Colonic mucosa (tissue), 4 donors: ENCODE measurements around the gene JHY. TPM values are rescaled to one million over a fixed set of nuclear protein-coding genes. Genes with fewer than 3 reads are reported as not detected.

Experiments used
- DNase-seq: peaks from one replicate; pipeline ENCODE4 v3.0.0-alpha.2; 2020
- H3K27ac ChIP-seq: fragments of 200-600 bp; one replicate; pipeline ENCODE4 v1.8.0; 2021
- H3K27me3 ChIP-seq: fragments of 200-600 bp; one replicate; pipeline ENCODE4 v1.8.0; 2021
- H3K36me3 ChIP-seq: fragments of 200-600 bp; one replicate; pipeline ENCODE4 v1.8.0; 2021
- H3K4me1 ChIP-seq: fragments of 200-600 bp; one replicate; pipeline ENCODE4 v1.8.0; 2021; ENCODE audit warnings: mild to moderate bottlenecking
- H3K4me3 ChIP-seq: fragments of 200-600 bp; one replicate; pipeline ENCODE4 v1.8.0; 2021
- H3K9ac ChIP-seq, 2 donors: one replicate each; pipeline ENCODE4 v1.7.0; 2013; ENCODE audit warnings: control low read depth in 2 of 2, low read depth in 2 of 2, low read length in 2 of 2
- H3K9me3 ChIP-seq: fragments of 200-600 bp; one replicate; pipeline ENCODE4 v1.8.0; 2021
- CTCF ChIP-seq: fragments of 200-600 bp; IDR thresholded peaks from one replicate; pipeline ENCODE4 v1.8.0; 2022; ENCODE audit warnings: antibody characterized with exemption, mild to moderate bottlenecking
- intact Hi-C: fragments of 100-400 bp; cut with DNase I; formaldehyde crosslinking; loops from one replicate; pipeline ENCODE4 v1.14.1; 2022
- total RNA-seq, 2 donors: library from RNA; stranded (reverse); fragmentation: NEBNext Ultra II Directional in 1 of 2; extraction: Animal tissue kit (Norgen Biotek cat#: 25700) in 1 of 2; gene quantifications; one replicate each; pipeline ENCODE4 v1.2.1, GENCODE V29; 2021
- donor health status: healthy.
- donor health status: DM: no; HTN: no; CAD: no.
- donor health status: DM: no; HTN: no; CAD: no.

The JHY gene
- 1 to 10 TPM in 1 of 2 donors, under 1 TPM in 1; 0.84 to 1.9 TPM for total RNA-seq

DNA sequence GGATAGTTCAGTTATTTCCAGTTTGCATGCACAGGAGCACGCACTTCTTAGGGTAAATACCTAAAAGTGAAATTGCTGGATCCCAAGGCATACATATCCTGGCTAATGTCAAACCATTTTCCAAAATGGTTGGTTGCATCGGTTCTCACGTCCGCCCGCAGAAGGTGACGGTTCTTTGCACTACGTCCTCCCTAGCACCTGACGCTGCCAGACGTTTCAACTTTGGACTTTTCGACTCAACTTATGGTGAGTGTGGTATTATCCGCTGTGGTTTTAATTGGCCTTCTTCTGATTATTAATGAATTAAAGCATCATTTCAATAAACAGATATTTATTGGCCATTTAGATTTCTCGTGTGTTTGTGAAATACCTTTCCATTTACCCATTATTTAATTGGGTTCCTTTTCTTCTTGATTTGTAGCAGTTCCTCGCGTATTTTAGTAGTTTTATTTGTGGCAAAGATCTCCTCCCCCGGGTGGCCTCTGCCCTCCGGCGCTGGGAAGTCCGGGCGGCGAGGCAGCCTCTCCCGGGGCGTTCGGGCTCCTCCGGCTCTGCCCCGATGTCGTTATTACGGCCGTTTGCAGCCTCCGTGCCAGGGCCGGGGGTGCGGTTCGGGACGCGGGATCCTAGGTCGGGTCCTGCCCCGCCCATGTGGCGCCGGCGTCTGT lies at the start of gene JHY:
Gene JHY, plus strand, starts transcription at position 571 of the 668 bp plus-strand sequence. CDS start 3,091 bp downstream, outside the sequence.
- Histone ChIP-seq H3K27ac (peak within 1 kb of the TSS; percentile 61), H3K9me3 (no peaks in the 10 kb centered on the region), H3K4me1 (no peaks in the 10 kb centered on the region), H3K27me3 (no peaks in the 10 kb centered on the region), H3K4me3 (peak within 1 kb of the TSS; percentile 66), H3K36me3 (no peaks in the 10 kb centered on the region), H3K9ac (peak within 1 kb of the TSS; percentile 7 to 80)
- intact Hi-C loops: loop anchor here (10.0 kb wide), 1 partner anchor 172 kb away; no protein-coding TSS in a partner anchor
- TF ChIP-seq CTCF: no peak
- peak; percentile 54 for DNase-seq

DNA sequence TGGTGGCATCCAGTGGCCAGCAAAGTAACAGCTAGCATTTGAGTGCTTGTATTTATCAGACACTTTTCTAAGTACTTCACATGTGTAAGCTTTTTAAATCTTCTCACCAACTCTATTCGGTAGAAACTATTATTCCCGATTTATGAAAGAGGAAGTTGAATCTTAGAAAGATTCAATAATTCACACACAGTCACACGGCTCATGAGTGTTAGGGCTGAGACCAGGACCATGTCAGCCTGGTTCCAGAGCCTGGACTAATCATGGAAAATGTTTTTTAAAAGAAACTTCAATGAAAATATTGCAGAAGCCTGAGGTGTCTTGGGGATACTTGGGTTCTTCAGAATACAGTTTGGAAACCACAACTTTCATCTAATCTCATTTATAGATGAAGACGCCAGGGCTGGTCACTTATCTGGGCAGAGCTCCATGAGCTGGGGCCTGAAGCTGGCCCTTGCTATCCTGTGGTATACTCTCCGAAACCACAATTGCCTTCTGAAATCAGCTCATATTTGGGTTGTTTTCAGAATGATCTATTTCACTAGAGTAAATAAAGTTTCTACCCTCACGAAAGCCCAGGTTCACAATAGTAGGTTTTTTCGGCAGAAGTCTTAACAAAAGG lies 48.6 kb upstream of the JHY start:
- intact Hi-C loops: no loop called here
- no peak for TF ChIP-seq CTCF
- no peak overlapping the region for H3K4me3 ChIP-seq

DNA sequence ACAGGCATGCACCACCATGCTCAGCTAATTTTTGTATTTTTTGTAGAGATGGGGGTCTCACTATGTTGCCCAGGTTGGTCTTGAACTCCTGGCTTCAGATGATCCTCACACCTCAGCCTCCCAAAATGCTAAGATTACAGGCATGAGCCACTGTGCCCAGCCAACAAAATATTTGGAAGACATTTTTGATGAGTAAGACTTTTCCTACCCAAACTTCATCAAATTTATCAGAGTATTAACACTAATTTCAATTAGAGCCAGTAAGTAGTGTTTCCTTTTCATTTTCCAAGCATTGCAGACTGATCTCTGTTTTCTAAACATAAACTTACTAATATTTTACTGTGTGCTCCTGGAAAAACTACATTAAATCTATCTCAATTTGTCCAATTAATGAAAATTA lies 45.6 kb upstream of the JHY start:
- H3K4me1 ChIP-seq: no peaks in the 10 kb centered on the region
- intact Hi-C loops: no loop called here
- no peaks in the 10 kb centered on the region for H3K36me3 ChIP-seq
- H3K9ac ChIP-seq: no peak overlapping the region
- H3K9me3 ChIP-seq: no peaks in the 10 kb centered on the region
- TF ChIP-seq CTCF: no peak
- H3K27me3 ChIP-seq: no peaks in the 10 kb centered on the region
- DNase-seq: no peak
- H3K27ac ChIP-seq: no peak overlapping the region
- no peak overlapping the region for H3K4me3 ChIP-seq

More for the DNA sequence above, 48.6 kb upstream of the JHY start:
- Histone ChIP-seq H3K4me1 (no peaks in the 10 kb centered on the region), H3K36me3 (no peaks in the 10 kb centered on the region), H3K9ac (no peak overlapping the region), H3K27ac (no peak overlapping the region), H3K27me3 (no peaks in the 10 kb centered on the region), H3K9me3 (no peaks in the 10 kb centered on the region)
- DNase-seq: no peak

GRCh38 chr11:122837528-122838346 lies 44.8 kb upstream of the JHY start:
- Histone ChIP-seq H3K27ac (no peak overlapping the region), H3K9me3 (no peaks in the 10 kb centered on the region), H3K4me1 (no peaks in the 10 kb centered on the region), H3K27me3 (no peaks in the 10 kb centered on the region), H3K9ac (no peak overlapping the region), H3K36me3 (no peaks in the 10 kb centered on the region), H3K4me3 (no peak overlapping the region)
- intact Hi-C loops: no loop called here
- TF ChIP-seq CTCF: no peak
- DNase-seq: no peak

DNA sequence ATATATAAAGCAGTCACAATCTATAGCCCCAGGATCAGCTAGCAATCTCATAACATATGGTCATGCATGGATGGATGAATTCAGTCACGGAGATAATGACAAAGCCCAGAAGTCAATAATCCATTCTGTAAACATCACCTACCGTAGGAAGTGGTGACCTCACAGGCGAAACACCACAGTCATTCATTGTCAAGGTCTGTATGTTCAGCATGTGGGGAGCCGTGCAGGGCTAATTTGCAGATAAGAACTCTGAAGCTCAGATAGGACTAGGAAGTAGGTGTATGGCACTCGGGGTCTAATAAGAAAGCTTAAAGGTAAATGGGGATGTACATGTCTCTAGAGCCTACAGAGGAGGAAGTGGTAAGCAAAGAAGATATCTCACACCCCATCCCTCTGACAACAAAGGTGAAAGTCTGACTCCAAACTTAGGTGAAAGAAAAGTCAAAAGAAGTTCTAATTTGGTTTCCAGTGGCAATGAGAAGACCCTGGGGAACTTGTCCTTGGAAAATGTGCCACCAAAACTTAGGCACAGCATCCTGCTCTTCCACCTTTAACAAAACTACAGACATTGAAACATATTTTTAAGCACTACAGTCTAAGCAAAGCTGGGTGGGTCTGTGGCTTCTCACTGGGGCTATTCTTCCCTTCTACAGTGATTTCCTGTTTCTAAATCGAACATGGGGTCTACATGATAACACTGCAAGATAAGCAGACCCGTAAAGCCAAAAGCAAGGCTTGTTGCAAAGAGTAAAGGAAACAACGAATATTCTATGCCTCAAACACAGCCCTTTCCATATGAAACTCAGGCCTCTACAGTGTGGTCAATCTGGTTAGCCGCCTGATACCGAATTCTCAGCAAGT lies 39.0 kb upstream of the JHY start:
- H3K4me3 ChIP-seq: no peak overlapping the region
- H3K9ac ChIP-seq: no peak overlapping the region
- DNase-seq: no peak
- H3K36me3 ChIP-seq: no peaks in the 10 kb centered on the region
- no peaks in the 10 kb centered on the region for H3K27me3 ChIP-seq
- no peaks in the 10 kb centered on the region for H3K9me3 ChIP-seq
- no peak for TF ChIP-seq CTCF
- no peak overlapping the region for H3K27ac ChIP-seq
- no peaks in the 10 kb centered on the region for H3K4me1 ChIP-seq
- intact Hi-C loops: no loop called here
